GM13977 (cell line): Measurements from ENCODE around the gene GBP1.

ENCODE experiments used
- DNase-seq: peaks from one replicate; pipeline ENCODE4 v3.0.0; 2012; ENCODE audit warnings: low spot score
- in situ Hi-C: fragments of 300-500 bp; cut with MboI; formaldehyde crosslinking; loops from one replicate; pipeline ENCODE4 v1.12.0; 2022; ENCODE audit warnings: low sequenced_read_pairs, low pct_unique_long_range_greater_than_20kb, mixed read lengths, inconsistent platforms; ENCODE audit not compliant: unreplicated experiment
- TF ChIP-seq, protein P1 (sequence below): IDR thresholded peaks from 2 replicates; pipeline ENCODE4 v1.5.1; 2012; ENCODE audit warnings: mild to moderate bottlenecking, control low read depth; ENCODE audit not compliant: insufficient read depth; ENCODE audit errors: extremely low read depth, missing control alignments

Gene GBP1

DNA sequence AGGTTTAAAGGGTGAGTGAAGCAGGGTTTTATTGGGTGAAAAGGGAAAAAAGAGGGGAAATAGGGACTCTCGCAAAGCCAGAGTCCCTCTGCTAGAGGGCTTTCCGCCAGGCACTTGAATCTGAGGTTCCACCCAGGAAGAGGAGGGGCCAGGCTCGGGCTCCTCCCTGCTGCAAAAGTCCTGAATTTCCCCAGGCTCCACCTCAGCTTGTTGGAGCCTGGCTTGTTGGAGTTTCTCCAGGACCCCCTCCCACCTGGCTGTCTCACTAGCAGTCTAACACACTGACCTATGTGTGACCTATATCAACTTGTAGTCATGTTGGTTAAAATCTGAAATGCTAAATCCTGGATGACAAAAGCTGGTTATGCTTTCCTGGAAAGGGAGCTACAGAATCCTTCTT lies 35.4 kb upstream of the GBP1 start:
- TF ChIP-seq, protein P1, sequence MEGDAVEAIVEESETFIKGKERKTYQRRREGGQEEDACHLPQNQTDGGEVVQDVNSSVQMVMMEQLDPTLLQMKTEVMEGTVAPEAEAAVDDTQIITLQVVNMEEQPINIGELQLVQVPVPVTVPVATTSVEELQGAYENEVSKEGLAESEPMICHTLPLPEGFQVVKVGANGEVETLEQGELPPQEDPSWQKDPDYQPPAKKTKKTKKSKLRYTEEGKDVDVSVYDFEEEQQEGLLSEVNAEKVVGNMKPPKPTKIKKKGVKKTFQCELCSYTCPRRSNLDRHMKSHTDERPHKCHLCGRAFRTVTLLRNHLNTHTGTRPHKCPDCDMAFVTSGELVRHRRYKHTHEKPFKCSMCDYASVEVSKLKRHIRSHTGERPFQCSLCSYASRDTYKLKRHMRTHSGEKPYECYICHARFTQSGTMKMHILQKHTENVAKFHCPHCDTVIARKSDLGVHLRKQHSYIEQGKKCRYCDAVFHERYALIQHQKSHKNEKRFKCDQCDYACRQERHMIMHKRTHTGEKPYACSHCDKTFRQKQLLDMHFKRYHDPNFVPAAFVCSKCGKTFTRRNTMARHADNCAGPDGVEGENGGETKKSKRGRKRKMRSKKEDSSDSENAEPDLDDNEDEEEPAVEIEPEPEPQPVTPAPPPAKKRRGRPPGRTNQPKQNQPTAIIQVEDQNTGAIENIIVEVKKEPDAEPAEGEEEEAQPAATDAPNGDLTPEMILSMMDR, result no peak
- DNase-seq, result no peak
- in situ Hi-C loops, result no loop called here

DNA sequence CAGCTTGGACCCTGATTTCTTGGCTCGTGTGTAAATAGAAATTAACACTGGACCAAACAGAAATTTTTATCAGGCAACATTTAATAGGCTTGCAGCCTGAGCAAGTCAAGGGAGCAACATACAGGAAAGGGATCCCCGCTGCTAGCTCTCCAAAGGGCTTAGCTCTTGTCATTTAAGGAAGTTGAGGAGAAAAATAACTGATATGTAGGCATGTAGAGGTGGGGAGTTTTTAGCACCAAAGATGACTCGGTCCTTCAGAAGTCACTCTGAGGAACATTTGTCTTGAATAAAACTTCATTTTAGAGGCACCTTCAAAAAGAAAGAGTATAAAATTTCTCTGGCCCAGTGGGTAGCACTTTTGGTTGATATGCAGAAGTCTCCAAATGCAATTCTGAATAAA lies 33.8 kb upstream of the GBP1 start:
- DNase-seq, result no peak
- in situ Hi-C loops, result loop anchor here (10.0 to 25.0 kb wide), 2 partner anchors 266 to 363 kb away; partner anchors contain the start of gene GBP6
- TF ChIP-seq, protein P1, result no peak

DNA sequence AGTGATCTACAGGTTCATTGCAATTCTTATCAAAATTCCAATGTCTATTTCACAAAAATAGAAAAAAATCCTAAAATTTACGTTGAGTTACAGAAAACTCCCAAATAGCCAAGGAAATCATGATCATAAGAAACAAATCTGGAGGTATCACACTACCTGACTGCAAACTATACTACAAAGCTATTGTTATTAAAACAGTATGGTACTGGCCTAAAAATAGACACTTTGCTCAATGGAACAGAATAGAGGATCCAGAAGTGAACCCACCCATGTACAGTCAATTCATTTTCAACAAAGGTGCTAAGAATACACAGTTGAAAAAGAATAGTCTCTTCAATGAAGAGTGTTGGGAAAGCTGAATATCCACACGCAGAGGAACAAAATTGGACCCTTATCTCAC lies 30.7 kb upstream of the GBP1 start:
- DNase-seq, result no peak
- in situ Hi-C loops, result loop anchor here (10.0 to 25.0 kb wide), 2 partner anchors 269 to 367 kb away; partner anchors contain the start of gene GBP6
- TF ChIP-seq, protein P1, result no peak

DNA sequence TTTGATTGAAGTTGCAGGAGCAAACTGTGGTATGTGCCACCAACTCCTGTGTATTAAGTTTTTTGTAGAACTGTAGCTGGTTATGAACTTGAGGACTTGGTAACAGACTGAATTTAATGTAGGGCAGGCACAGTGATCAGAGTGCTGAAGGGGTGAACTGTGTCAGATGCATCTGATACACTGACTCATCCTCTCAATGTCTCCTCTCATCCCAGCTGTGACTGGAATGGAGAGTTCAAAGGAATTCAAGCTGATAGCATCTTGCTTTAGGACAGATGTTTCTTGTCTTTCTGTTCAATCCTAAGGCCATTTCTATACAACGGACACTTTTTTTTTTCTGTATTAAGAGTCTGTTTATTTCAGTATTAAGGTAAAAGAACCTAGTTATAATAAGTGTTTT lies 25.0 kb upstream of the GBP1 start:
- in situ Hi-C loops, result loop anchor here (10.0 to 25.0 kb wide), 2 partner anchors 275 to 372 kb away; partner anchors contain the start of gene GBP6
- TF ChIP-seq, protein P1, result no peak
- no peak for DNase-seq

DNA sequence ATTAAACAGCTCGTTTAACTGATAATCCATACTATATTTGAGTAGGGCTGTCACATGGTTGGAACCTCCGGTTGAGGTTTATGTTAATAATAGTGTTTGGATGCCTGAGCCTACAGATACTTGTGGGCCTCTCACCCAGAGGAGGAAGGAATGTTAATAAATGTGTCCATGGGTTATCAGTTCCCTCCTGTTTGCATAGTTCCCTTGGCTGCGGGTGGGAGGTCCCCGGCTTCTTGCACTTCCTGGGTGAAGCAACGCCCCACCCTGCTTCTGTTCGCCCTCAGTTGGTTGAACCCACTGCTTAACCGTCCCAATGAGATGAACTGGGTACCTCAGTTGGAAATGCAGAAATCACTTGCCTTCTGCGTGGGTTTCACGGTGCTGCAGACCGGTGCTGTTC lies 23.6 kb upstream of the GBP1 start:
- in situ Hi-C loops, result loop anchor here (25.0 kb wide), 1 partner anchor 374 kb away; no protein-coding TSS in a partner anchor
- no peak for DNase-seq
- TF ChIP-seq, protein P1, result no peak

DNA sequence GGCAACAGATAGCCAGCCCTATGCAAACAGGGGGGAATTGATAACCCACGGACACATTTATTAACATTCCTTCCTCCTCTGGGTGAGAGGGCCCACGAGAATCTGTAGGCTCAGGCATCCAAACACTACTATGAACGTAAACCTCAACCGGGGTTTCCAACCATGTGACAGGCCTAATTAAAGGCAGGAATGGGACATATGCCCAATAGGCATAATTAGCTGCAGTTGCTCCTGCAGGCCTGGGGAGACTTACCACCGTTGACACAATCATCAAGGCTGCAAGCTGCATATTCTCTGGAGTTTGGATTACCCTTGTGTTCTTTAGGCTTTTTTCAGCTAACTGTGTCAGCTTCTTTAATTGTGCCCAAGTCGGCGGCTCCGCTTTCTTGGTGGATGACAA lies 22.2 kb upstream of the GBP1 start:
- DNase-seq, result no peak
- in situ Hi-C loops, result loop anchor here (25.0 kb wide), 1 partner anchor 375 kb away; no protein-coding TSS in a partner anchor
- TF ChIP-seq, protein P1, result no peak

DNA sequence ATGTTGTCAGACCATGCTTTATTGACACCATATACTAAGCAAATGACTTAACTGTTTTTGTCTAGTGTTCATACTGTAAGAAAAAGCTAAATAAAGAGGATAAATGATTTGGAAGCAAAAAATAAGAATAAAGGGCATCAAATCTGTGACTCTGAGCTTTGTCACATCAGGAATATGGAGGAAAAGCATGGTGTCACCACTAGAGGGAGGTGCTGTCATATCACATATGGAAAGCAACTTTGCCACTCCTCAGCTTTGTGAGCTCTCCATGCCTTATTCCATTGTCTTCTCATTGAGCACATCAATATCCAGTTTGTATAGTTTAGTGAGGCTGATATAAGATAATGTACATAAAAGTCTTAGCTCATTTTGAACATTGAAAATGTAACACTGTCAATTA lies 20.8 kb upstream of the GBP1 start:
- TF ChIP-seq, protein P1, result peak; percentile 70
- in situ Hi-C loops, result loop anchor here (25.0 kb wide), 1 partner anchor 377 kb away; no protein-coding TSS in a partner anchor
- DNase-seq, result peak; percentile 64
